HG03135 (cell line): Measurements from ENCODE around the gene GPR17.

ENCODE experiments used
- ATAC-seq: cut with Tn5 transposase; IDR thresholded peaks from one replicate; pipeline ENCODE4 v1.9.1; 2021; ENCODE audit warnings: mild to moderate bottlenecking, moderate library complexity; ENCODE audit not compliant: unreplicated experiment

GPR17 gene

GRCh38 chr2:127640082-127641072 is 5.6 kb upstream of the GPR17 start:
- no peak for ATAC-seq

GRCh38 chr2:127641133-127641532 is 4.8 kb upstream of the GPR17 start:
- no peak for ATAC-seq

GRCh38 chr2:127641846-127642507 is 4.0 kb upstream of the GPR17 start:
- no peak for ATAC-seq

- no peak for ATAC-seq
These were observed 3.1 kb upstream of the GPR17 start for GRCh38 chr2:127642706-127643438.

- ATAC-seq, result no peak
These were observed 2.4 kb upstream of the GPR17 start for GRCh38 chr2:127643439-127644065.

- ATAC-seq, result no peak
These were observed 1.6 kb upstream of the GPR17 start for GRCh38 chr2:127644066-127645025.

GRCh38 chr2:127645026-127645394 is 943 bp upstream of the GPR17 start:
- ATAC-seq, result no peak

- no peak for ATAC-seq
These were observed 711 bp downstream of the GPR17 start for GRCh38 chr2:127646487-127647241.

- ATAC-seq, result no peak
These were observed 1.6 kb downstream of the GPR17 start for GRCh38 chr2:127647242-127648190.

- no peak for ATAC-seq
These were observed 2.4 kb downstream of the GPR17 start for GRCh38 chr2:127648321-127648720.

- no peak for ATAC-seq
These were observed 3.2 kb downstream of the GPR17 start for GRCh38 chr2:127649100-127649611.

- ATAC-seq, result no peak
These were observed 3.7 kb downstream of the GPR17 start for GRCh38 chr2:127649684-127650040.

- no peak for ATAC-seq
These were observed 4.3 kb downstream of the GPR17 start for GRCh38 chr2:127650041-127650784.

- no peak for ATAC-seq
These were observed 4.9 kb downstream of the GPR17 start for GRCh38 chr2:127650785-127651380.

GRCh38 chr2:127651381-127651809 is 5.4 kb downstream of the GPR17 start:
- no peak for ATAC-seq

GRCh38 chr2:127651971-127652550 is 6.1 kb downstream of the GPR17 start:
- ATAC-seq, result no peak
